ENCODE data around the gene TM9SF2.

TM9SF2 gene

DNA sequence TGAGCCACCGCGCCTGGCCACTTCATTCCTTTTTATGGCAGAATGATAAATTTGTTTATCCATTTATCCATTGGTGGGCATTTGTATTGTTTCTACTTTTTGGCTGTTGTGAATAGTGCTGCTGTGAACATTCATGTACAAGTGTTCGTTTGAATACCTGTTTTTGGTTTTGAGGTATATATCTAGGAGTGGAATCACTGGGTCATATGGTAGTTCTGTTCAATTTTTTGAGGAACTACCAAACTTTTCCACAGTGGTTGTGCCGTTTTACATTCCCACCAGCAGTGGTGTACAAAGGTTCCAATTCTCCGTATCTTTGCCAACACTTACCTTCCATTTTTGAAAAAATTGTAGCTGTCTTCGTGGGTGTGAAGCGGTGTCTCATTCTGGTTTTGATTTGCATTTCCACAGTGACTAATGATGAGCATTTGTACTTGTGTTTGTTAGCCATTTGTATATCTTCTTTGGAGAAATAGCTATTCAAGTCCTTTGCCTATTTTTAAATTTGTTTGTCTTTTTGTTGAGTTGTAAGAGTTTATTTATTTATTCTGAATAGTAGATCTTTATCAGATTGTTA lies 55.7 kb downstream of the TM9SF2 start:
- Histone ChIP-seq H3K79me2 (ENCODE audit: insufficient read depth, low read length) (no peaks in the 10 kb centered on the region), H3K4me2 (ENCODE audit: low read length) (no peak overlapping the region), H3K9me2 (ENCODE audit: low read depth, low read length) (no peaks in the 10 kb centered on the region), H3K27ac (ENCODE audit: low read depth, low read length, poor library complexity, severe bottlenecking) (no peak overlapping the region), H3K9ac (ENCODE audit: low read length) (no peak overlapping the region), H3K9me3 (ENCODE audit: low read length) (no peaks in the 10 kb centered on the region), H4K20me1 (ENCODE audit: insufficient read depth, low read length) (no peaks in the 10 kb centered on the region), H3F3A (ENCODE audit: insufficient read depth, low read length) (no peaks in the 10 kb centered on the region), H2AFZ (ENCODE audit: low read length) (no peak overlapping the region), H3K4me3 (ENCODE audit: low read depth, low read length, poor library complexity, severe bottlenecking) (no peak overlapping the region), H3K27me3 (ENCODE audit: insufficient read depth, low read length) (no peaks in the 10 kb centered on the region), H3K4me1 (ENCODE audit: insufficient read depth, low read length, severe bottlenecking) (no peaks in the 10 kb centered on the region), H3K36me3 (ENCODE audit: insufficient read depth, low read length) (peaks cover 91% of the 10 kb centered on the region)
- TF ChIP-seq EZH2 (IDR thresholded peaks at IDR 0.05; ENCODE audit: borderline replicate concordance, low read length) (no peak), CTCF (IDR thresholded peaks at IDR 0.05; ENCODE audit: low read length) (no peak)

- Histone ChIP-seq H2AFZ (ENCODE audit: low read length) (no peak overlapping the region), H3K9ac (ENCODE audit: low read length) (no peak overlapping the region), H3K79me2 (ENCODE audit: insufficient read depth, low read length) (no peaks in the 10 kb centered on the region), H3K9me2 (ENCODE audit: low read depth, low read length) (no peaks in the 10 kb centered on the region), H3K27me3 (ENCODE audit: insufficient read depth, low read length) (no peaks in the 10 kb centered on the region), H3K4me3 (ENCODE audit: low read depth, low read length, poor library complexity, severe bottlenecking) (no peak overlapping the region), H3K4me2 (ENCODE audit: low read length) (no peak overlapping the region), H3K9me3 (ENCODE audit: low read length) (no peaks in the 10 kb centered on the region), H3F3A (ENCODE audit: insufficient read depth, low read length) (no peaks in the 10 kb centered on the region), H3K27ac (ENCODE audit: low read depth, low read length, poor library complexity, severe bottlenecking) (no peak overlapping the region), H4K20me1 (ENCODE audit: insufficient read depth, low read length) (no peaks in the 10 kb centered on the region), H3K36me3 (ENCODE audit: insufficient read depth, low read length) (peaks cover 89% of the 10 kb centered on the region), H3K4me1 (ENCODE audit: insufficient read depth, low read length, severe bottlenecking) (no peaks in the 10 kb centered on the region)
- TF ChIP-seq EZH2 (IDR thresholded peaks at IDR 0.05; ENCODE audit: borderline replicate concordance, low read length) (no peak), CTCF (IDR thresholded peaks at IDR 0.05; ENCODE audit: low read length) (no peak)
Measured at GRCh38 chr13:99558570-99559180, 57.4 kb downstream of the TM9SF2 start.

GRCh38 chr13:99559560-99559959 lies 58.3 kb downstream of the TM9SF2 start:
- H3K9me3 ChIP-seq (ENCODE audit: low read length): no peaks in the 10 kb centered on the region
- H3K27ac ChIP-seq (ENCODE audit: low read depth, low read length, poor library complexity, severe bottlenecking): no peak overlapping the region
- no peak overlapping the region for H2AFZ ChIP-seq (ENCODE audit: low read length)
- H3K27me3 ChIP-seq (ENCODE audit: insufficient read depth, low read length): no peaks in the 10 kb centered on the region
- H3K79me2 ChIP-seq (ENCODE audit: insufficient read depth, low read length): no peaks in the 10 kb centered on the region
- H4K20me1 ChIP-seq (ENCODE audit: insufficient read depth, low read length): no peaks in the 10 kb centered on the region
- H3K9me2 ChIP-seq (ENCODE audit: low read depth, low read length): no peaks in the 10 kb centered on the region
- no peak overlapping the region for H3K4me2 ChIP-seq (ENCODE audit: low read length)
- no peaks in the 10 kb centered on the region for H3F3A ChIP-seq (ENCODE audit: insufficient read depth, low read length)
- TF ChIP-seq EZH2 (IDR thresholded peaks at IDR 0.05; ENCODE audit: borderline replicate concordance, low read length): no peak
- TF ChIP-seq CTCF (IDR thresholded peaks at IDR 0.05; ENCODE audit: low read length): no peak
- no peaks in the 10 kb centered on the region for H3K4me1 ChIP-seq (ENCODE audit: insufficient read depth, low read length, severe bottlenecking)
- peaks cover 88% of the 10 kb centered on the region for H3K36me3 ChIP-seq (ENCODE audit: insufficient read depth, low read length)
- H3K4me3 ChIP-seq (ENCODE audit: low read depth, low read length, poor library complexity, severe bottlenecking): no peak overlapping the region
- H3K9ac ChIP-seq (ENCODE audit: low read length): no peak overlapping the region

Measured in OCI-LY1 (cell line).